GM18909 (cell line): ENCODE data around the gene ROCK1.
"Not testable (repeated sequence)": the region's sequence is repeated elsewhere in the genome, so short reads cannot be mapped to it uniquely, and the experiment has no call there.

ENCODE experiments used
- ATAC-seq: cut with Tn5 transposase; IDR thresholded peaks from one replicate; pipeline ENCODE4 v1.9.1; 2021; ENCODE audit warnings: mild to moderate bottlenecking; ENCODE audit not compliant: unreplicated experiment, poor library complexity

ROCK1 gene

DNA sequence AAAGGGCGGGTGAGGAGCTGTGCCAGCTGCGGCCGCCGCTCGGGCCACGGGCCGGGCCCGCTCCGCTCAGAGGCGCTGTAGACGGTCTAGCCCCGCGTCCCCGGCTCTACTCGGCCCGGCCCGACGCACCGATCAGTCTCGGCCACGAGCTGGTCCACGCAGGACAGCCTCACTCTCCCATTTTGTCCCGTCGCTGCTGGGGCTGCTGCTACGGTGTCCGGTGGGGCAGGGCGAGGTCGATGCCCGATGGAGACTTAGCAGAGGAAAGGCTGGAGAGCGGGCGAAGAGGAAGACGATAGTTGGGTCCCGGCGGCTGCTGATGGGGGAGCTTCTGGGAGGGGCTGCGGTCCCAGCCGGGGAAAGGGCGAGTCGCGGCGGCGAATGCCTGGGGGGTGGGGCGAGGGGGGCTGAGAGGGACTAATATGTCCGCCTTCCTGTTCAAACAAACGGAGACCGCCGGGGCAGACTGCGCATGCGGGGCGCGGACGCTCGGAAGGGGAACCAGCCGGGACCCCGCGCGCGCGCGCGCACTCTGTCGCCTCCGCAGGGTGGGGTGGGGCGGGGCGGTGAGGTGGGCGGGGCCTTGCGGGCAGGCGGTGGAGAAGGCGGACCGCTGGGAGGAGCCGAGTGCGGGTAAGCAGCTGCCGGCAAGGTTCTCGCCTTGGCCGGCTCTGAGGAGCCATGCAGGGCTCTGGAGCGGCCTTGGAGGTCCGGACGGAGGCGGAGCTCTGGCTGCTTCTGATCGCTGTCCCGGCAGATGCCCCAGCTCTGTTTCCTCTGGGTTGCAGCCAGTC is at the start of gene ROCK1:
TSS of gene ROCK1 (minus strand) at position 468 of the 794 bp plus-strand sequence. CDS start 903 bp downstream, outside the sequence.
- peak; percentile 93 for ATAC-seq

DNA sequence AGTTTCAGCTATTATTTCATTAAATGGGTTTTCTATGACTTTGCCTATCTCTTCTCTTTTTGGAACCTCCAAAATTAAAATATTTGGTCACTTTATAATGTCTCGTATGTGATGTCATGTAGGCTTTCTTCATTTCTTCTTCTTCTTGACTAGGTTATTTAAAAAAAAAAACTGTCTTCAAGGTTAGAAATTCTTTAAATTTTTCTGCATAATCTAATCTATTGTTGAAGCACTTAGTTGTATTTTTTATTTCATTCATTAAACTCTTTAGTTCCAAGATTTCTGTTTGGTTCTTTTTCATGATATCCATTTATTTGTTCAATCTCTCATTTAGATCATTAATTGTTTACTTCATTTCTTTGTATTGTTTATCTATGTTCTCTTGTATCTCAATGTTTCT is 43.8 kb upstream of the ROCK1 start:
- ATAC-seq: no peak

DNA sequence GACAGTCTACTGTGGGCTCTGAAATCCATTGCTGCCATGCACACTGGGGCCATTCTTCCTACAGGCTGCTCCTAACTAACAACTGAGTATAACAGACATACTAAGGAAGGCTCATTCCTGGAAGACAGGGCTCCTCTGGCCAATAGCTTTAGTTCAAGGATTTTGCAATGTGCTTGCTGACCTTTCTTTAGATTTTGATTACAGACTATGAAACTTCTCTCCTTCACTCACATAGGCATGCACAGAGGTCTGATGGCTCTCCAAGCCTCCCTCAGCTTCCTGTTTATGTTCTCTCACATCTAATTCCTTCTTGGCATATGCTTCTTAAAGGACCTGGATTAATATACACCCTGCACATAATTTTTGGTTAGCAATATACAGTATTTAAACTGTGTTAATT is 34.4 kb upstream of the ROCK1 start:
- no peak for ATAC-seq

DNA sequence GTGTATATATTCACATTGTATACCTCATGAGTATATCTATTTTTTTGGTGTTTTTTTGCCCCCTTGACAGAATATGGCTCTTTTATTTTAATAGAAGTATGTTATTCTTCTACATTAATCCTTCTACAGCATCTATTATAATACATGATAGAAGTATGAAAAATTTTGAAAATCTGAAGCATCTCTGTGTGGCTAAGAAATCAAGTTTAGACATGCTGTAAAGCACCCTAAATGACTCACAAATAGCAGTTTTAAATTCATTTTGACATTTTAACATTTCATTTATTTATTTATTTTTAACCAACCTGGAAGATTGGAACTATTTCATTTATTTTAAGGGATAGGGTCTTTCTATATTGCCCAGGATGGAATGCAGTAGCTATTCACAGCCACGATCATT is 33.8 kb upstream of the ROCK1 start:
- ATAC-seq: no peak

DNA sequence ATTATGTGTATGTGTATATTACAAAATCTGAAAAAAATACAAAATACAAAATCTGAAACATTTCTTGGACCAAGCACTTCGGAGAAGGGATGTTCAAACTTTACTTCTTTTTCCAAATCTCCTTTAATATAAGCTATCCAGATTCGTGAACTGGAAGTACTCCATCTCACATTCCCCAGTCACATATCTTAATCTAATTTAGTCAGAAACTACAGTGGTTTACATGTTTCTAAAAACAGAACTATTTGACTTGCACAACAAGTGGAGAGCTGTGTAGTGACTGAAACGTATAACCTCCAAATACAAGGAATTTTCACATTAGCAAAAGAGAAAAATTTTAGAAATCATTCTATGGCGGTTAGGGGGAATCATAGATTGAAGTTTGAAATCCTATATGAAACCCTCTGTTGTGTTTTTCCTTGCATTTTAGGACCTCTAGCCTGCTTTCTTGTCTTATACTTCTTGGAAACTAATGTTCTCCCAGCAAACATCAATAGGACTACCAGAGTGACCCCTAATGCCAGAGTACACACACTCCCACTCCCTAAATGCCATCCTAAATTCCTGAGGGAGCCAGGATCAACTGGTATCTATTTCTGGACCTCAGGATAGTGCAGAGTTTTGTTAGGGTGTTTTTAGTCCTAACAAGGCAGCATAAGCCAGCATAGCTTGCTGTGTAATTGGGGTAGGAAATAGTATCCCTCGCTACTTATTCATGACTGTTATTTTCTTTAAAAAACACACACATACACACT is 30.2 kb upstream of the ROCK1 start:
- no peak for ATAC-seq

DNA sequence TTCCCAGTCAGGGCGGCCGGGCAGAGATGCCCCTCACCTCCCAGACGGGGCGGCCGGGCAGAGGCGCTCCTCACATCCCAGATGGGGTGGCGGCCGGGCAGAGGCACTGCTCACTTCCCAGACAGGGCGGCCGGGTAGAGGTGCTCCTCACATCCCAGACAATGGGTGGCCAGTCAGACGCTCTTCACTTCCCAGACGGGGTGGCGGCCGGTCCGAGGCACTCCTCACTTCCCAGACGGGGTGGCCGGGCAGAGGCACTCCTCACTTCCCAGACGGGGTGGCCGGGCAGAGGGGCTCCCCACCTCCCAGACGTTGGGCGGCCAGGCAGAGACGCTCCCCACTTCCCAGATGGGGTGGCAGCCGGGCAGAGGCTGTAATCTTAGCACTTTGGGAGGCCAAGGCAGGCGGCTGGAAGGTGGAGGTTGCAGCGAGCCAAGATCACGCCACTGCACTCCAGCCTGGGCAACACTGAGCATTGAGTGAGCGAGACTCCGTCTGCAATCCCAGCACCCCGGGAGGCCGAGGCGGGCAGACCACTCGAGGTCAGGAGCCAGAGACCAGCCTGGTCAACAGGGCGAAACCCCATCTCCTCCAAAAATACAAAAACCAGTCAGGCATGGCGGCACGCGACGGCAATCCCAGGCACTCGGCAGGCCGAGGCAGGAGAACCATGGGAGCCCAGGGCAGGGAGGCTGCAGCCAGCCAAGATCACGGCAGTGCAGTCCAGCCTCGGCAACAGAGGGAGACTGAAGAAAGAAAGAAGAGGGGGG is 26.3 kb upstream of the ROCK1 start:
- ATAC-seq: not testable (repeated sequence)

DNA sequence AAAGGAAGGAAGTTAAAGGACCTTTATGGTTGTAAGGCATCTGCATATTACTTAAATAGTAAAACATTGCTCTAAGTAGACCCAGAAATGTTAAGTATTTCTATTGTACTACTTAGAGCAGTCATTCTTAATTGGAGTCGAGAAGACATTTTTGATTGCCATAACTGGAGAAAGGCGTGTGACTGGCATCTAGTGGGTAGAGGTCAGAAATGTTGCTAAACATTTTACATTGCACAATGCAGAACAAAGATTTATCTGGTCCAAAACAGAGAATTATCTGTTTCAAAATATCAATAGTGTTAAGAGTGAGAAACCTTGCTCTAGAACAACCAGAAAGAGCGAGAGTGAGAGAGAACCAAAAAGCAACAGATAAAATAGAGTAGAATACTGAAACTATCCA is 23.3 kb upstream of the ROCK1 start:
- ATAC-seq: no peak

DNA sequence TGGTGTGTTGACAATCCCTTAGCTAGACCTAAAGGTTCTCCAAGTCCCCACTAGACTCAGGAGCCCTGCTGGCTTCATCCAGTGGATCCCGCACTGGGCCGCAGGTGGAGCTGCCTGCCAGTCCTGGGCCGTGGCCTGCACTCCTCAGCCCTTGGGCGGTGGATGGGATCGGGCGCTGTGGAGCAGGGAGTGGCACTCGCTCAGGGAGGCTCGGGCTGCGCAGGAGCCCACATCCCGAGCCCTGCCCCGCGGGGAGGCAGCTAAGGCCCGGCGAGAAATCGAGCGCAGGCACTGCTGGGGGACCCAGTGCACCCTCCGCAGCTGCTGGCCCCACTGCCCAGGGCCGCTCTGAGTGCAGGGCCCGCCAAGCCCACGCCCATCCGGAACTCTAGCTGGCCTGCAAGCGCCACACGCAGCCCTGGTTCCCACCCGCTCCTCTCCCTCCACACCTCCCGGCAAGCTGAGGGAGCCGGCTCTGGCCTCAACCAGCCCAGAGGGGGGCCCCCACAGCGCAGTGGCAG is 20.8 kb upstream of the ROCK1 start:
- no peak for ATAC-seq

DNA sequence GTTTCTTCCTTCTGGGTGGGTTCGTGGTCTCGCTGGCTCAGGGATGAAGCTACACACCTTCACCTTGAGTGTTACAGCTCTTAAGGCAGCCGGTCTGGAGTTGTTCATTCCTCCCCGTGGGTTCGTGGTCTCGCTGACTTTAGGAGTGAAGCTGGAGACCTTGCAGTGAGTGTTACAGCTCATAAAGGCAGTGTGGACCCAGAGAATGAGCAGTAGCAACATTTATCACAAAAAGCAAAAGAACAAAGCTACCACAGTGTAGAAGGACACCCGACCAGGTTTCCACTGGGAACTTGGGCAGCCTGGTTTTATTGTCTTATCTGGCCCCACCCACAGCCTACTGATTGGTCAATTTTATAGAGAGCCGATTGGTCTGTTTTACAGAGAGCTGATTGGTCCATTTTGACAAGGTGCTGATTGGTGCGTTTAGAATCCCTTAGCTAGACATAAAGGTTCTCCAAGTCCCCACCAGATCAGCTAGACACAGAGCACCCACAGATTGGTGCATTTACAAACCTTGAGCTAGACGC is 20.1 kb upstream of the ROCK1 start:
- no peak for ATAC-seq

DNA sequence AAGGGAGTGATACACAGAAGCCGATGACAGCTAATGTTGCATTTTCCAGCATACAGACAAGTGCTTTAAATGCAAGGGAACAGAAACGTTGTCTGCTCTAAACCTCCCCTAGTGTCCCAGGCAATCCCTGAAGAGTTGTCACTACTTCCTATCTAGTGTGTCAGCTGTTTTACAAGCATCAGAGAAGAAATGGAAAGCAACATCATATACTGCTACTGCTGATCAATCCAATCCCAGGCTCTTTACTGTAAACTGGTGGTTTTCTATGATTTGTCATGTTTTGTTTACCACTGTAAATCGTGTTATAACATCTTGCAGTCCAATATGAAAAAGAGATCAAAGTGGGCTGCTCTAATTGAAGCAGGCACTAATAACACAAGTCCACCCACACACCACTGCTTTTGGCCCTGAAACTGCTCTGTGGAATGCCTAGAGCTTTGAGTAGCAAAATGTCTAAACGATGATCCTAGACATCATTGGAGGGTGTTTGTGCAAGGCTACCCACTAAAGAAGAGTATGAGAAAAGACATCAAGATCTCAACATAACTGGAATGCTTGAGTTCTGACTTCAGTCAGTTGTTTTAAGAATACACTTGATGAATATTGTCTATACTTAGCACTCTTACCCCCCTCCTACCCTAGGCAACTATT is 18.1 kb upstream of the ROCK1 start:
- no peak for ATAC-seq

DNA sequence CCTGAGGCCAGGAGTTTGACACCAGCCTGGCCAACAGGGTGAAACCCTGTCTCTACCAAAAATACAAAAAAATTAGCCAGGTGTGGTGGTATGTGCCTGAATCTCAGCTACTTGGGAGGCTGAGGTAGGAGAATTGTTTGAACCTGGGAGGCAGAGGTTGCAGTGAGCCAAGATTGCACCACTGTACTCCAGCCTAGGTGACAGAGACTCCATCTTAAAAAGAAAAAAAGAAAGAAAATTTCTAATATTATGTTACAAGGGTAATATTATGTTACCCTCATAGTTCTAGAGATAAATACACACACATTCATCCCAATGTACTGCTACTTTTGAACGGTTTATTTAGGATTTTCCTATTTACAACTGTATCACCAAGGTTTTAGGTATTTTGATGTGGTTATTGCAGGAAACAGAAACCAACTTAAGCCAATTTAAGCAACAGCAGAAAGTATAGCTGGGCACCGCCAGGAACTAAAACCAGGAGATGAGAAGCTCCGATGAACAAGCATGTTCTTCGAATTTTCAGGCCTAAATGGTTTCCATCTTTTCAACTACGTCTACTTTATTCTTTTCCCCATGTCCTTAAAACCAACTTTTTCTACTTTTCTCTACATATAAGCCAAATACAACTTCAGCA is 11.8 kb upstream of the ROCK1 start:
- no peak for ATAC-seq

DNA sequence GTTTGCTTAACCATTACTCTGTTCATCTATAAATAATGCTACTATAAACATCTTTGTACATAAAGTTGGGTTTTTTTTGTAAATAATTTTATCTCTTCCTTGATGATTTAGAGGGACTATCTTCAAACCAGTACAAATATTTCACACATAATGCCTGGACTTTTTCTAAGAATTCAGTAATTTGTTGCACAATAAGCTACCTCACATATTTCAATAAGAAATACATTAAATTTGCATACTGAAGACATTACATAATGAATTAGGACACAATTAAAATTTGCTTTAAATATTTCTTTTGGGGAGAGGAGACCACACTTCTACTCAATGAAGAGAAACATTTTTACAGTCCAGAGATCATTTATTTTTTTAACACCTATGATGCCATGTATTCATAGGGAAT is 7.2 kb upstream of the ROCK1 start:
- no peak for ATAC-seq

DNA sequence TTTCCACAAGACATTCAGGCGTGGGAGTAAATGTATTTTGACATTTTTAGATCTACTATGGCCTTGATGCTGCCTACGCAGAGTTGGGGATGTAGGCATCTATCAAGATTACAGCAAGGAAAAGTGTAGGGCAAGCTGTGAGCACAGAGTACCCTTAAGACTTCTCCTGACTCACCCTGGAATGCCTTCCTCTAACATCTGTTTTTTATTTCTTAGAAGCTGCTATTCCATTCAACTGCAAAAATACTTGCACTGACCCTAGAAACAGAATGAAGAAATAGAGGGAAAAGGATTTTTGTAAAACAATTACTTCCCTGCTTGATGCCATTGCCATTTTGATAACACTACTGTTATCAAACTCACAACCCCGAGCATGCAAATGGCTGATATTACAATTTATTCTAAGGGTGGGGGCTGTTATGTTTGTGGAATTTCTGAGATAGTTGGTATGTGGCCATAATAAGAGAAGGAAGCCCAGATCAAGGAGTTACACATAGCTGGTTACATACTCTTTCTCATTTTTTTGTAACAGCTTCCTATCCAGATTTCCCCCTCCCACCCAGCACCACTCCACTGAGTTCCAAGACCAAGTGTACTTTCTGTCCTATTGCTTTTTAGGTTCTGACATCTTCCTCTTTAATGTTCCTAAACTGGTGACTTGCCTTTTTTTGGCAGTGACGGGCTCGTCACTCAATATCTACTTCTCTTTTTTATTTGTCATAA is 6.0 kb upstream of the ROCK1 start:
- ATAC-seq: no peak

DNA sequence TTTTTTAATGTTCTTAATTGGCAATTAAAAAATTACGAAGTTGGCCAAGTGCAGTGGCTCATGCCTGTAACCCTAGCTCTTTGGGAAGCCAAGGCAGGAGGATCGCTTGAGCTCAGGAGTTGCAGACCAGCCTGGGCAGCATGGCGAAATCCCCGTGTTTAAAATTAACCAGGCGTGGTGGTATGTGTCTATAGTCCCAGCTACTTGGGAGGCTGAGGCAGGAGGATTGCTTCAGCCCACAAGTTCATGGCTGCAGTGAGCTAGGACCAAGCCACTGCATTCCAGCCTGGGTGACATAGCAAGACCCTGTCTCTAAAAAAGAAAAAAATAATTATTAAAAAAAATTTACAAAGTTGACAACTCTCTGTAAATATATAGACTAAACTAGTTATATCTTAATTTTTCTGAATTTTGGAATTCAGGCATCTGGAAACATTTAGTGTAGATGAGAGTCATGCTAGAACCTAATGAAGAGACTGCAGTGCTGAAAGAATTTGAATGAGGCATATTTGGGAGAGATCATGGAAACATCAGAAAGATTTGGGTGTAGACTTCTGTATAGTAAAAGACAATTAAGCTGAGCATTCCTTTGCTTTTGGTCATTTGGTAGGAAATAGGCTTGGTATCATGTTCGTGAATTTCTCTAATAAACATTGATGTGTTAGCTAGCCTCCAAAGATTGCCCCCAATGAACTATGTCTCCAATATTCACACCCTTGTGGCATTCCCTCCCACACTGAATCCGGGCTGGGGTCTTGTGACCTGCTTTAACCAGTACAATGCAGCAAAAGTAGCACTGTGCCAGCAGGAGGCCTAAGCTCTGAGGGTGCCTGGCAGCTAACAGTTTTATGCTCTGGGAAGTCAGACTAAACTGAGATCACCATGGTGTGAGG is 4.2 kb upstream of the ROCK1 start:
- ATAC-seq: no peak

DNA sequence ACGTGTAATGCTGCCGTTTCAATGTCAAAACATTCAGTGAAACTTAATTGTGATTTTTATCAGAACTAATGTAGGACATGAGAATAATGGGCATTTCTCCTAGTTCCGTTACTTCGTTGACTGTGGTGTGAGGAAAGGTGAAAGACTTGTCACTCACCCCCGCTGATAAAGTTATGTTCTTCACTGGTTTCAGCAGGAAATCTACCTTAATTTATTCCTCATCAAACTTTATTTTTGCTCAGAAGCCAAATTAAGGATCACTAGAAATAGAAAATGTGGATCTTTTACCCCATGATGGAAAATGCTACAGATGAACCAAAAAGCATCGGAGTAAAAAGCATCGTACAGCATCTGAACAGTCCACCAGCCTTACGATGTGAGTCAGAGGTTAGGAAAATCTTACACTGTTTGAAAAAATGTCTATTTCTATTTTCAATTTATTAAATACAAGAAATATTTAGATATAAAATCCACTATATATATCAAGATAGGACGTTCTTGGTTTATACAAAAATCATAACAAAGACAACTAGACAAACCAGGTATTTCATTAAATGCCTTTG is 1.0 kb upstream of the ROCK1 start:
- ATAC-seq: no peak

DNA sequence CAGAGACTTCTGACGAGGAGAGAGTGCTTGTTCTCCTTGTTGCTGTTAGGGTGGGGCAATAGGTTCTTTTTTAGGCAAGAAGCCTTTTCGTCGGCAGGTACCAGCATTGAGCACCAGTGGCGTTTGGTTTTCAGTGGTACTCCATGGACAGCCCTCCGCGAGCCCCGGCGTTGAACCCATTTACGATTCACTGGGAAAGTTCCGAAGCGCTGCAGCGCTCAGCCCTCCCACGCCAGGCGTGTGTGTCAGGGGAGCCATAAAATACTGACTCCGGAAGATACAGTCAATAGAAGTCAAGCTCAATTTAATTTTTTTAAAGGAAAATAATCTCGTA is 494 bp upstream of the ROCK1 start:
- no peak for ATAC-seq

DNA sequence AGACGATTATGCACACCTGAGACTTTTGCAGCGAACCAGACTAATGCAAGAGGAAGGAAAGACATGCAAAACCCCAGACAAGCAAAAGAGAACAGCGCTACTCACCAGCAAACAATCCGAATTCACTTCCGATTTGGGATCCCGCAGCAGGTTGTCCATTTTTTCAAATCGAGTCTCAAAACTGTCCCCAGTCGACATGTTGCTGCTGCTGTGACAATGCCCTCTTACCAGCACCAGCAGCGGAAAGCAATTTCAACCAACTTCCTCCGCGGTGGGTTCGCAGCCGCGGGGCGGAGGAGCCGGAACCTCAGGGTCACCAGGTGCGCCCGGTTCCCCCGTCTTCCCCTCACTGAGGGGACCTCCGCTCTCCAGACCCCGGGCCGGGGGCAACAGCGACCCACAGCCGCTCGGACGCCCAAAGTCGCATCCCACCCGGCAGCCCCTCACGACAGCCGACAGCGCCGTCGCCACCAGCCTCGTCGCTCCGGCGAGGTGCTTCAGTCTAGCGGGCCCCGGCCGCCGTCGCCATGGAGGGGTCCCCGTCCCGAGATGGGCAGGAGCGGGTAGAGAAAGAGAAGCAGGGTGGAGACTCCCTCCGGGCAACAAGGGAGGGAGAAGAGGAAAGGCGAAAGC is 784 bp downstream of the ROCK1 start:
- ATAC-seq: peak; percentile 33
